Measurements from ENCODE around the gene SEPTIN1. TPM values are rescaled to one million over a fixed set of nuclear protein-coding genes. Genes with fewer than 3 reads are reported as not detected.

Gene SEPTIN1
- total RNA-seq, 5 donors from 2014 or later (not counting 1 experiment from before 2014, with no cell fraction given), result 191 to 259 (median 229) TPM

DNA sequence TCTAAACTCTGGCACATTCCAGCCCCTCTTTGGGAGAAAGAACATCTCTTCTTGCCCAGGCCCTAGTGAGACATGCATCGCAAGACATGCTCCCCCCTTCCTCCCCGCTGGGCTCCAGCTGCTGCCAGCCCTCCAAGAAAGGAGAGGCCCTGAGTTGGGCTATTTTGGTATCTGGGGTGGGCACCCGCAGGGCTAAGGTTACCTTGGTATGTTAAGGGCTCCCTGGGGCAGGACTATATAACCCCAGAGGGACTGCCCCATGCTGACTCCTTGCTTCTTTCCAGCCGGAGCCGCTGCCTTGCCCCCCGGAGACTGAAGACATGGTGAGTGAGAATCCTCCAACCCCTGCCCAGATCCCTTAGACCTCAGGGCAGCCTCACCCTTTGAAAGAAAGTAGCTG is 7.8 kb downstream of the SEPTIN1 start, which contains the start of gene MYL11:
TSS of gene MYL11 (plus strand) at position 265 of the 400 bp plus-strand sequence. CDS start at position 321, 56 bp downstream.
- H3K27me3 Mint-ChIP-seq, result no peaks in the 10 kb centered on the region
- H3K9me3 Mint-ChIP-seq, result no peaks in the 10 kb centered on the region
- DNase-seq, result no peak
- no peak within 1 kb of the TSS for H3K4me3 ChIP-seq (ENCODE audit: control insufficient read depth in 1 of 2, extremely low read depth in 1 of 2, low read length in 1 of 2)
- H3K4me3 Mint-ChIP-seq, result peak within 1 kb of the TSS in 2 of 3 donors; percentile 10 to 13
- WGBS (ENCODE audit: insufficient coverage), result 93% methylated on average over 3 of the region's 6 CpGs
- peaks cover 40 to 42% (median 40%) of the 10 kb centered on the region in 3 donors for H3K4me1 Mint-ChIP-seq
- no peak within 1 kb of the TSS for H3K27ac ChIP-seq (ENCODE audit: low read length)
- CTCF ChIA-PET, result no interaction called here
- H3K4me1 ChIP-seq (ENCODE audit: control insufficient read depth in 1 of 2, extremely low read depth in 1 of 2, insufficient read depth in 2 of 2, low read length in 2 of 2), result peaks cover 7 to 49% of the 10 kb centered on the region in 2 experiments
- H3K36me3 Mint-ChIP-seq, result peaks cover 3% of the 10 kb centered on the region
- H3K9me3 ChIP-seq, result no peaks in the 10 kb centered on the region
- POLR2A ChIA-PET, result no interaction called here
- no peak for ATAC-seq (replicated peaks in 1 of 4)
- no peaks in the 10 kb centered on the region for H3K27me3 ChIP-seq (replicated peaks in 1 of 2; ENCODE audit: control insufficient read depth in 2 of 2, extremely low read depth in 1 of 2, insufficient read depth in 2 of 2, low read length in 1 of 2)
- H3K36me3 ChIP-seq (ENCODE audit: control insufficient read depth in 2 of 2, extremely low read depth in 1 of 2, insufficient read depth in 1 of 2, low read length in 1 of 2), result peaks cover 0 to 5% of the 10 kb centered on the region in 2 donors
- peak within 1 kb of the TSS; percentile 61 to 78 for H3K27ac Mint-ChIP-seq

GRCh38 chr16:30372725-30373124 is 9.6 kb downstream of the SEPTIN1 start:
- H3K36me3 Mint-ChIP-seq, result no peaks in the 10 kb centered on the region
- ATAC-seq (replicated peaks in 1 of 4) (no peak), DNase-seq (no peak)
- peak overlapping the region; percentile 73 for H3K27ac ChIP-seq (ENCODE audit: low read length)
- H3K4me1 ChIP-seq (ENCODE audit: control insufficient read depth in 1 of 2, extremely low read depth in 1 of 2, insufficient read depth in 2 of 2, low read length in 2 of 2), result peaks cover 20 to 51% of the 10 kb centered on the region in 2 experiments
- H3K9me3 Mint-ChIP-seq, result no peaks in the 10 kb centered on the region
- no peaks in the 10 kb centered on the region for H3K27me3 Mint-ChIP-seq
- 92% methylated on average over 4 of the region's 5 CpGs for WGBS (ENCODE audit: insufficient coverage)
- no peaks in the 10 kb centered on the region for H3K27me3 ChIP-seq (replicated peaks in 1 of 2; ENCODE audit: control insufficient read depth in 2 of 2, extremely low read depth in 1 of 2, insufficient read depth in 2 of 2, low read length in 1 of 2)
- peak overlapping the region in 2 of 3 donors; percentile 43 to 45 for H3K4me3 Mint-ChIP-seq
- POLR2A ChIA-PET, result no interaction called here
- H3K4me1 Mint-ChIP-seq, result peaks cover 38 to 45% (median 43%) of the 10 kb centered on the region in 3 donors
- H3K27ac Mint-ChIP-seq, result peak overlapping the region; percentile 87 to 93
- peaks cover 2 to 4% of the 10 kb centered on the region in 2 donors for H3K36me3 ChIP-seq (ENCODE audit: control insufficient read depth in 2 of 2, extremely low read depth in 1 of 2, insufficient read depth in 1 of 2, low read length in 1 of 2)
- H3K4me3 ChIP-seq (ENCODE audit: control insufficient read depth in 1 of 2, extremely low read depth in 1 of 2, low read length in 1 of 2), result no peak overlapping the region
- CTCF ChIA-PET, result no interaction called here
- H3K9me3 ChIP-seq, result no peaks in the 10 kb centered on the region

GRCh38 chr16:30372038-30372712 is 10.2 kb downstream of the SEPTIN1 start:
- CTCF ChIA-PET, result interaction anchor here (0.5 to 1.9 kb wide), 4 partner anchors 10 to 46 kb away, joined by 3 to 32 read pairs (median 15); partner anchors contain the start of genes SEPTIN1 (in 1 of the 2) and ZNF771 (in 1 of the 2)
- H3K9me3 Mint-ChIP-seq, result no peaks in the 10 kb centered on the region
- H3K27me3 ChIP-seq (replicated peaks in 1 of 2; ENCODE audit: control insufficient read depth in 2 of 2, extremely low read depth in 1 of 2, insufficient read depth in 2 of 2, low read length in 1 of 2), result no peaks in the 10 kb centered on the region
- DNase-seq (no peak), ATAC-seq (replicated peaks in 1 of 4) (no peak)
- H3K4me1 ChIP-seq (ENCODE audit: control insufficient read depth in 1 of 2, extremely low read depth in 1 of 2, insufficient read depth in 2 of 2, low read length in 2 of 2), result peaks cover 23 to 51% of the 10 kb centered on the region in 2 experiments
- no peaks in the 10 kb centered on the region for H3K9me3 ChIP-seq
- H3K4me3 ChIP-seq (ENCODE audit: control insufficient read depth in 1 of 2, extremely low read depth in 1 of 2, low read length in 1 of 2), result no peak overlapping the region
- H3K36me3 Mint-ChIP-seq, result no peaks in the 10 kb centered on the region
- H3K4me3 Mint-ChIP-seq, result peak overlapping the region; percentile 79 to 83 (median 80)
- no peaks in the 10 kb centered on the region for H3K27me3 Mint-ChIP-seq
- H3K27ac Mint-ChIP-seq, result peak overlapping the region; percentile 93 to 95
- peaks cover 38 to 45% (median 43%) of the 10 kb centered on the region in 3 donors for H3K4me1 Mint-ChIP-seq
- H3K36me3 ChIP-seq (ENCODE audit: control insufficient read depth in 2 of 2, extremely low read depth in 1 of 2, insufficient read depth in 1 of 2, low read length in 1 of 2), result peaks cover 4 to 6% of the 10 kb centered on the region in 2 donors
- 75% methylated on average over 4 of the region's 6 CpGs for WGBS (ENCODE audit: insufficient coverage)
- peak overlapping the region; percentile 73 for H3K27ac ChIP-seq (ENCODE audit: low read length)
- POLR2A ChIA-PET, result interaction anchor here in 1 of 2 donors (0.5 to 1.7 kb wide), 3 partner anchors 11 to 31 kb away, joined by 4 to 5 read pairs (median 4); partner anchors contain the start of gene SEPTIN1

DNA sequence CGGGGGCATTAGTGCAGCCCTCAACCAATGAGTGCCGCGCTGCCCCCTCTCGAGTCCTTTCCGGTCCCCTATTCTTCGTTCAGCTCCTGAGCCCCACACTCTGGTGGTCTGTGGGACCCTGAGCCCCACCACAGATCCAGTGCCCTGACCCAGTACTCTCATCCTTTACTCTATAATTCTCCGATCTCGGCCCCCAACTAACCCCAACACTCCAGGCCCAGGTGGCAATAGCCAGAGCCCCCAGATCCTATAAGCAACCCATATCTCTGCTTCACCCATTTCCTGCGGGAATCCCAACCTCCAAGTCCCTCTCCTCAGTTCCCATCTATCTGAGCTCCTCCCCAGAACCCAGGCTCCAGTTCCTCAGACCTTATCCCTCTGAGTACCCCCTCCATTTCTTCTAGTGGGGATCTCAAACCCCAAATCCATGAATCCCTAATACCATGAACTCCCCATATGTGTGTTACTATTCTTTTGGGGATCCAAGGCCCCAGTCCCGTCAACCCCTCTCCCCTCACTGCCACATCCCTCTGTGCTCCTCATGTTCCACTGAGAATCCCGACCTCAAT is 11.0 kb downstream of the SEPTIN1 start:
- peaks cover 43 to 47% (median 43%) of the 10 kb centered on the region in 3 donors for H3K4me1 Mint-ChIP-seq
- 20% methylated on average over 9 of the region's 11 CpGs for WGBS (ENCODE audit: insufficient coverage)
- peak overlapping the region; percentile 79 to 83 (median 80) for H3K4me3 Mint-ChIP-seq
- ChIA-PET POLR2A (interaction anchor here (0.5 to 1.7 kb wide), 6 partner anchors 12 to 185 kb away, joined by 4 to 7 read pairs (median 6); partner anchors contain the start of genes SEPTIN1 (in 2 of the 2) and DCTPP1 (in 1 of the 2)), CTCF (interaction anchor here (0.5 to 1.9 kb wide), 16 partner anchors 10 to 671 kb away, joined by 3 to 32 read pairs (median 4); partner anchors contain the start of genes CD2BP2 (in 1 of the 2), DCTPP1 (in 1 of the 2), SEPTIN1 (in 1 of the 2) and ZNF48 (in 1 of the 2))
- H3K36me3 ChIP-seq (ENCODE audit: control insufficient read depth in 2 of 2, extremely low read depth in 1 of 2, insufficient read depth in 1 of 2, low read length in 1 of 2), result peaks cover 6 to 7% of the 10 kb centered on the region in 2 donors
- H3K27ac Mint-ChIP-seq, result peak overlapping the region; percentile 93 to 95
- H3K4me1 ChIP-seq (ENCODE audit: control insufficient read depth in 1 of 2, extremely low read depth in 1 of 2, insufficient read depth in 2 of 2, low read length in 2 of 2), result peaks cover 22 to 47% of the 10 kb centered on the region in 2 experiments
- peaks cover 3% of the 10 kb centered on the region for H3K36me3 Mint-ChIP-seq
- no peaks in the 10 kb centered on the region for H3K27me3 ChIP-seq (replicated peaks in 1 of 2; ENCODE audit: control insufficient read depth in 2 of 2, extremely low read depth in 1 of 2, insufficient read depth in 2 of 2, low read length in 1 of 2)
- H3K4me3 ChIP-seq (ENCODE audit: control insufficient read depth in 1 of 2, extremely low read depth in 1 of 2, low read length in 1 of 2), result peak overlapping the region; percentile 44 to 48
- H3K27ac ChIP-seq (ENCODE audit: low read length), result peak overlapping the region; percentile 73
- ATAC-seq (replicated peaks in 1 of 4) (no peak), DNase-seq (no peak)
- no peaks in the 10 kb centered on the region for H3K27me3 Mint-ChIP-seq
- no peaks in the 10 kb centered on the region for H3K9me3 ChIP-seq
- H3K9me3 Mint-ChIP-seq, result no peaks in the 10 kb centered on the region

GRCh38 chr16:30370456-30371247 is 11.7 kb downstream of the SEPTIN1 start, which contains the start of gene TBC1D10B:
TSS of gene TBC1D10B (minus strand) at chr16:30370494. CDS start at chr16:30370183, 311 bp downstream.
- Mint-ChIP-seq H3K9me3 (no peaks in the 10 kb centered on the region), H3K27ac (peak within 1 kb of the TSS; percentile 93 to 95), H3K27me3 (no peaks in the 10 kb centered on the region), H3K4me3 (peak within 1 kb of the TSS; percentile 85 to 91 (median 86)), H3K4me1 (peaks cover 45 to 49% (median 46%) of the 10 kb centered on the region in 3 donors), H3K36me3 (peaks cover 6% of the 10 kb centered on the region)
- Histone ChIP-seq H3K36me3 (ENCODE audit: control insufficient read depth in 2 of 2, extremely low read depth in 1 of 2, insufficient read depth in 1 of 2, low read length in 1 of 2) (peaks cover 6 to 8% of the 10 kb centered on the region in 2 donors), H3K4me3 (ENCODE audit: control insufficient read depth in 1 of 2, extremely low read depth in 1 of 2, low read length in 1 of 2) (peak within 1 kb of the TSS; percentile 62 to 66), H3K4me1 (ENCODE audit: control insufficient read depth in 1 of 2, extremely low read depth in 1 of 2, insufficient read depth in 2 of 2, low read length in 2 of 2) (peaks cover 22 to 44% of the 10 kb centered on the region in 2 experiments), H3K27ac (ENCODE audit: low read length) (peak within 1 kb of the TSS; percentile 73), H3K9me3 (no peaks in the 10 kb centered on the region), H3K27me3 (replicated peaks in 1 of 2; ENCODE audit: control insufficient read depth in 2 of 2, extremely low read depth in 1 of 2, insufficient read depth in 2 of 2, low read length in 1 of 2) (no peaks in the 10 kb centered on the region)
- DNase-seq (peak; percentile 96 to 100 (median 99)), ATAC-seq (replicated peaks in 1 of 4) (peak; percentile 83 to 86 (median 84))
- WGBS (ENCODE audit: insufficient coverage), result under 1% methylated on average over 36 of the region's 40 CpGs
- ChIA-PET CTCF (interaction anchor here (0.5 to 1.9 kb wide), 18 partner anchors 11 to 670 kb away, joined by 3 to 32 read pairs (median 4); partner anchors contain the start of genes CD2BP2 (in 1 of the 2), DCTPP1 (in 1 of the 2), SEPTIN1 (in 1 of the 2) and ZNF48 (in 1 of the 2)), POLR2A (interaction anchor here (0.6 to 1.7 kb wide), 5 partner anchors 12 to 166 kb away, joined by 3 to 7 read pairs (median 5); partner anchors contain the start of genes SEPTIN1 (in 2 of the 2) and DCTPP1 (in 1 of the 2))

Data from T-cell (primary cell).